Measurements from ENCODE around the gene ITGA2B.

DNA sequence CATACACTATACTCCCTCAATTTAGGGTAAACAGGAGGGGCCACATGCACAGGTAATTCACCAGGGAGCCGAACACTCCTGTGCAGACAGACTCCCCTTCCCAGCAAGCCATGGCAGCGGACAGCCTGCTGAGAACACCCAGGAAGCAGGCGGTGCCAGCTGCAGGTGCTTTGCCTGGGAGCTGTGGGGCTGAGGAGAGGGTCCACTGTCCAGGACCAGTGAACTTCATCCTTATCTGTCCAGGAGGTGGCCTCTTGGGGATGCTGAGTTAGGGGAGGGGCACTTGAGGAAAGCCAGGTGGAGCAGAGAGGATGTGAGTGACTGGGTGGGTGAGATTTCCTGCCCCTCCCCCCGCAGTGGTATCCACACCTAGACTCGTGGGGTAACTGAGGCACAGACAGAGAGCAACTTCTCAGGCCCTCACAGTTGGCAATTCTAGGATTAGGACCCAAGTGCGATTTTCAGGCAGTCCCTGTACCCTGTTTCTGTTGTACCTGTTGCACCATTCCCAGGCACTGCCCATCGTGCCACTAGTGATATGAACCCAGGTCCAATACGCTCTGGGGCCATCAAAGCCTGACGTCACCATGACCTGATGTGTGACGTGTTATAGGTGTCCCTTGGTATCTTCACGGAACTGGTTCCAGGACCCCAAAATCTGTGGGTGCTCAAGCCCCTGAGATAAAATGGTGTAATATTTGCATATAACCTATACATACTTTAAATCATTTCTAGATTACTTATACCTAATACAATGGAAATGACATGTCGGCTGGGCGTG, 43.2 kb downstream of the ITGA2B start:
- TF ChIP-seq EP300 (IDR thresholded peaks at IDR 0.05; ENCODE audit: borderline replicate concordance) = no peak
- no peak for TF ChIP-seq FOXM1 (IDR thresholded peaks at IDR 0.05; ENCODE audit: borderline replicate concordance, low read depth)
- no peak for TF ChIP-seq TCF12 (IDR thresholded peaks at IDR 0.05; ENCODE audit: low read depth)
- TF ChIP-seq ZBTB7A (IDR thresholded peaks at IDR 0.05; ENCODE audit: low read depth) = no peak
- TF ChIP-seq EGR1 (IDR thresholded peaks at IDR 0.05) = no peak
- TF ChIP-seq, protein P1, sequence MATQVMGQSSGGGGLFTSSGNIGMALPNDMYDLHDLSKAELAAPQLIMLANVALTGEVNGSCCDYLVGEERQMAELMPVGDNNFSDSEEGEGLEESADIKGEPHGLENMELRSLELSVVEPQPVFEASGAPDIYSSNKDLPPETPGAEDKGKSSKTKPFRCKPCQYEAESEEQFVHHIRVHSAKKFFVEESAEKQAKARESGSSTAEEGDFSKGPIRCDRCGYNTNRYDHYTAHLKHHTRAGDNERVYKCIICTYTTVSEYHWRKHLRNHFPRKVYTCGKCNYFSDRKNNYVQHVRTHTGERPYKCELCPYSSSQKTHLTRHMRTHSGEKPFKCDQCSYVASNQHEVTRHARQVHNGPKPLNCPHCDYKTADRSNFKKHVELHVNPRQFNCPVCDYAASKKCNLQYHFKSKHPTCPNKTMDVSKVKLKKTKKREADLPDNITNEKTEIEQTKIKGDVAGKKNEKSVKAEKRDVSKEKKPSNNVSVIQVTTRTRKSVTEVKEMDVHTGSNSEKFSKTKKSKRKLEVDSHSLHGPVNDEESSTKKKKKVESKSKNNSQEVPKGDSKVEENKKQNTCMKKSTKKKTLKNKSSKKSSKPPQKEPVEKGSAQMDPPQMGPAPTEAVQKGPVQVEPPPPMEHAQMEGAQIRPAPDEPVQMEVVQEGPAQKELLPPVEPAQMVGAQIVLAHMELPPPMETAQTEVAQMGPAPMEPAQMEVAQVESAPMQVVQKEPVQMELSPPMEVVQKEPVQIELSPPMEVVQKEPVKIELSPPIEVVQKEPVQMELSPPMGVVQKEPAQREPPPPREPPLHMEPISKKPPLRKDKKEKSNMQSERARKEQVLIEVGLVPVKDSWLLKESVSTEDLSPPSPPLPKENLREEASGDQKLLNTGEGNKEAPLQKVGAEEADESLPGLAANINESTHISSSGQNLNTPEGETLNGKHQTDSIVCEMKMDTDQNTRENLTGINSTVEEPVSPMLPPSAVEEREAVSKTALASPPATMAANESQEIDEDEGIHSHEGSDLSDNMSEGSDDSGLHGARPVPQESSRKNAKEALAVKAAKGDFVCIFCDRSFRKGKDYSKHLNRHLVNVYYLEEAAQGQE (IDR thresholded peaks at IDR 0.05; ENCODE audit: low read depth) = no peak
- no peak for TF ChIP-seq TAF1 (IDR thresholded peaks at IDR 0.05; ENCODE audit: low read depth)
- TF ChIP-seq CEBPB (IDR thresholded peaks at IDR 0.05) = no peak
- no peak for TF ChIP-seq MAX (IDR thresholded peaks at IDR 0.05)
- no peak for TF ChIP-seq CREB1 (IDR thresholded peaks at IDR 0.05; ENCODE audit: low read depth)
- TF ChIP-seq NFIC (IDR thresholded peaks at IDR 0.05) = no peak
- no peak for TF ChIP-seq YY1 (IDR thresholded peaks at IDR 0.05; ENCODE audit: low read depth)
- no peak for TF ChIP-seq TEAD4 (IDR thresholded peaks at IDR 0.05)
- TF ChIP-seq USF1 (IDR thresholded peaks at IDR 0.05) = no peak
